T47D (cell line): ENCODE data around the gene GDPD3.

ENCODE experiments used
- DNase-seq, 2 experiments: peaks; one replicate each; pipeline versions ENCODE4 v3.0.0 to v3.0.0-alpha.2; 2011 to 2012; ENCODE audit warnings: low read depth in 1 of 2, low spot score in 1 of 2
- JUND ChIP-seq: IDR thresholded peaks from 2 replicates; pipeline ENCODE4 v1.6.1; 2012; ENCODE audit warnings: low read depth
- in situ Hi-C: cut with HindIII; loops from 2 replicates; pipeline ENCODE4 v1.10.0; 2016; ENCODE audit warnings: low sequenced_read_pairs, low pct_unique_long_range_greater_than_20kb

The GDPD3 gene

GRCh38 chr16:30113031-30113710 lies at the start of gene GDPD3:
Gene GDPD3 (minus strand): TSS chr16:30113537. CDS start chr16:30113478, 59 bp downstream.
- TF ChIP-seq JUND, result no peak
- peak in 1 of 2 experiments; percentile 72 for DNase-seq
- in situ Hi-C loops, result no loop called here

- no peak for TF ChIP-seq JUND
Measured at GRCh38 chr16:30157214-30157613, 43.9 kb upstream of the GDPD3 start.

GRCh38 chr16:30155188-30155587 lies 41.9 kb upstream of the GDPD3 start:
- in situ Hi-C loops, result no loop called here
- DNase-seq, result no peak
- TF ChIP-seq JUND, result no peak

More at GRCh38 chr16:30157214-30157613, 43.9 kb upstream of the GDPD3 start:
- DNase-seq, result no peak
- in situ Hi-C loops, result no loop called here

- in situ Hi-C loops, result no loop called here
- DNase-seq, result no peak
- no peak for TF ChIP-seq JUND
Measured at GRCh38 chr16:30152517-30152916, 39.2 kb upstream of the GDPD3 start.

GRCh38 chr16:30151091-30151490 lies 37.8 kb upstream of the GDPD3 start:
- no peak for TF ChIP-seq JUND
- in situ Hi-C loops, result no loop called here
- no peak for DNase-seq

GRCh38 chr16:30149250-30149930 lies 36.1 kb upstream of the GDPD3 start:
- no peak for TF ChIP-seq JUND
- DNase-seq, result no peak
- in situ Hi-C loops, result no loop called here

GRCh38 chr16:30147843-30148510 lies 34.6 kb upstream of the GDPD3 start:
- TF ChIP-seq JUND, result no peak
- in situ Hi-C loops, result no loop called here
- no peak for DNase-seq

- no peak for TF ChIP-seq JUND
- in situ Hi-C loops, result no loop called here
- DNase-seq, result no peak
Measured at GRCh38 chr16:30145657-30146056, 32.3 kb upstream of the GDPD3 start.

GRCh38 chr16:30144917-30145316 lies 31.6 kb upstream of the GDPD3 start:
- in situ Hi-C loops, result no loop called here
- TF ChIP-seq JUND, result no peak
- DNase-seq, result no peak

GRCh38 chr16:30144017-30144416 lies 30.7 kb upstream of the GDPD3 start:
- in situ Hi-C loops, result no loop called here
- DNase-seq, result no peak
- TF ChIP-seq JUND, result no peak

GRCh38 chr16:30143347-30143702 lies 30.0 kb upstream of the GDPD3 start:
- no peak for DNase-seq
- TF ChIP-seq JUND, result no peak
- in situ Hi-C loops, result no loop called here

GRCh38 chr16:30142672-30143346 lies 29.5 kb upstream of the GDPD3 start:
- in situ Hi-C loops, result no loop called here
- no peak for TF ChIP-seq JUND
- DNase-seq, result peak in 1 of 2 experiments; percentile 66

- no peak for DNase-seq
- no peak for TF ChIP-seq JUND
- in situ Hi-C loops, result no loop called here
Measured at GRCh38 chr16:30141750-30142149, 28.4 kb upstream of the GDPD3 start.
